Activated CD4-positive, alpha-beta T cell treated with anti-CD3 and anti-CD28 coated beads, Interleukin-2, amount 50 U/mL, for 48 hours (primary cell): ENCODE results near the gene FLACC1.
"Not testable (repeated sequence)": the region's sequence is repeated elsewhere in the genome, so short reads cannot be mapped to it uniquely, and the experiment has no call there.

Experiments used
- DNase-seq, 2 experiments: peaks; one replicate each; pipeline ENCODE4 v3.0.0-alpha.2; 2020

The FLACC1 gene

DNA sequence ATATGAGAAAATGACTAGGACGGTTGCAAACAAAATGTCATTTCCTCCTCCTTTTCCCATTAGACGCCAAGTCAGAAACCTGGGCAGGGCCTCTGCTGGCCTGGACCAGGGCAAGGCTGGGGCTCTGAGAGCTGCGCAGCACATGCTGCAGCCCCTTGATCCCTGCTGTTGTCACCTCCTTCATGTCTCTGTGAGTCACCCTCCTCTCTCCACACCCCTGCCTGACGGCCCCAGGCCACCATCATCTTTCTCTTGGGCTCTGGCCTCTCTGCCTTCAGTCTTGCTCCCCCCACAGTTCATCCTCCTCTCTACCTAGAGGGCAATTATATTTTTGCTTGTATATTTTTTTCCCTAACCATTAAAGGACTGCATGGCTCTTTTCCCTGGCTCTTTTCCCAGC, 10.0 kb downstream of the FLACC1 start:
- no peak for DNase-seq

DNA sequence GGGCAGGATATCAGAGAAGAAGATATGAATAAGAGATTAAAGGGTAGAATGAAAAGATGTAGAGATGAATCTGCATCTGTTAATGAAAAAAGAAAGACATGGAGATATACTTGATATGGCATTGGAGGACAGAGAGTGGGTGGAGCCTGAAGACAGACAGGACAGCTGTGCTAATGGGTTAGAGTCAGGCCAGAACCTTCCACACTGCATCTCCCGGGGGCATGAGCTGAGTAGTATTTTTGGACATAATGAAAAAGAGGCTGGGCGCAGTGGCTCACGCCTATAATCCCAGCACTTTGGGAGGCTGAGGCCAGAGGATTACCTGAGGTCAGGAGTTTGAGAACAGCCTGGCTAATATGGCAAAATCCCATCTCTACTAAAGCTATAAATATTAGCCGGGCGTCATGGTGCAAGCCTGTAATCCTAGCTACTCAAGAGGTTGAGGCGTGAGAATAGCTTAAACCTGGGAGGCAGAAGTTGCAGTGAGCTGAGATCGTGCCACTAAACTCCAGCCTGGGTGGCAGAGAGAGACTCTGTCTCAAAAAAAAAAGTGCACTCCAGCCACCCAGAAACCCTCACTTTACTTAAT, 11.4 kb downstream of the FLACC1 start:
- no peak for DNase-seq

DNA sequence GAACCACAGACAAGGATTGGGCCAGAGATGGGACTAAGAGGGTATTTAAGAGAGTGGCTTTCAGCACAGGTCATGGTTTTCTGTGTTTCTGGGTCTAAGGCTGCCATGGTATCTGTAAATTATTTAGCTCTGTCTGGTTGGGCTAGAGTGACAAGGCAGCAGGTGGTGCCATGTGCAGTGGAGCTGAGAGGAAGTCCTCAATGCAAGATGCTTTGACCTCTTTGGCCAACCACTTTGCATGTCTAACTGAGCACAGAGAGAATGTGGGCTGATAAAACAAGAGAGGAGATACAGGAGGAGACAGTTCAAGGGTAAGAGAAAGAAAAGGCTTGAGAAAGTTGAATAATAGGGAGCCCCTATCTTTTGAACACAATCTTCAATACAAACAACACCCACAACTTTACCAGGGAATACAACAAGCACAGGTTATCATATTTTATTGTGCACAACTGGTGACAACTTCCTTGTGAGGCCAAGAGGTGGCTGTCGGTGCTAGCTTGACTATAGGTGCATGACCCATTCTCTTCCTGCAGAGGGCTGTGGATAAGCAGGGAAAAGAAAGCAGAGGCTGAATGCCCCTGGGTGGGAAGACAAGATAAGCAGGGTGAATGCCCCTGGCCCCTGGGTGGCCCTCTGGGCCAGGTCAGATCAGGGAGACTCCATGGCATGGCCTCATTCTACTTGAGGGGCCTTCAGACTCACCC, 12.3 kb downstream of the FLACC1 start:
- no peak for DNase-seq

DNA sequence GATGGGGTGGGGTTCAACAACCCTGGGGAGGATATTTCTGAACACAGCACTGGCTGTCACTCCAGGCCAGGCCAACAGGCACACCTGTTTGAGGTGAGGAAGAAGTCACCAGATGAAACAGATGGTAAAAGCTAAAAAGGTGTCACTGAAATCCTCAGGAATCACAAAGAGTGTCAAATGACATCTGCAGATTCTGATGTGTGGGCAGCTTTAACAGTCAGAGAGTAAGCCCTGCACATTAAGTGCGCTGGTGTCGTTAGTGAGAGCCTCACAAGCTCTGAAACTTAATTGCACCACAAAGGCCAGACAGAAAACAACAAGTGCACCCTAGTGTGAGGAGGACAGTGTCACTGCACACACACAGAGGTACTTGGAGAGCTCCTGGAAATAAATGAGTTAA, 13.6 kb downstream of the FLACC1 start:
- DNase-seq = no peak

DNA sequence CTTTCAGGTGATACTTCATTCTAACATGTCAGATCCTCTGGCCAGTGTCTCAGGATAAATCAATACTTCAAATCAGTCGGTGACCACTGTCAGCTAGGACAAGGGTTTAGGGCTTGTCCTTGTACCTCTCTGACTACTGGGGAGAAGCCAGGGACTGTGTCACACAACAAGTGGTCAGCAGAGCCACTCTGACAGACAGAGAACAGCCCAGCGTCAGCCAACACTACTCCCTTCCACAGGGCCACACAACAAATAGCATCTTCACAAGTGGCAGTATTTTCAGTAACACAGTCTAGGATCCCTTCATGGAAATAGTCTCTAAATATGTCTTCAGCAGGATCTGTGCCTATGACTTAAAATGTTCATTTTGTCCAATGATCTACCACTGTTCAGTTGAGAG, 14.2 kb downstream of the FLACC1 start:
- DNase-seq = no peak

DNA sequence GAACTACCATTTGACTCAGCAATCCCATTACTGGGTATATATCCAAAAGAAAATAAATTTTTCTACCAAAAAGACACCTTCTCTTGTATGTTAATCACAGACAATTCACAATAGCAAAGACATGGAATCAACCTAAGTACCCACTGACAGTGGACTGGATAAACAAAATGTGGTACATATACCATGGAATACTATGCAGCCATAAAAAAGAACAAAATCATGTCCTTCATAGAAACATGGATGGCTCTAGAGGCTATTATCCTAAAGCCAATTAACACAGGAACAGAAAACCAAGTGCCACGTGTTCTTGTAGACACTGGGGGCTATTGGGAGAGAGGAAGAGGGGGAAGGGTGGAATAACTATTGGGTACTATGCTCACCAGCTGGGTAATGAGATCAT, 27.7 kb downstream of the FLACC1 start:
- no peak for DNase-seq

DNA sequence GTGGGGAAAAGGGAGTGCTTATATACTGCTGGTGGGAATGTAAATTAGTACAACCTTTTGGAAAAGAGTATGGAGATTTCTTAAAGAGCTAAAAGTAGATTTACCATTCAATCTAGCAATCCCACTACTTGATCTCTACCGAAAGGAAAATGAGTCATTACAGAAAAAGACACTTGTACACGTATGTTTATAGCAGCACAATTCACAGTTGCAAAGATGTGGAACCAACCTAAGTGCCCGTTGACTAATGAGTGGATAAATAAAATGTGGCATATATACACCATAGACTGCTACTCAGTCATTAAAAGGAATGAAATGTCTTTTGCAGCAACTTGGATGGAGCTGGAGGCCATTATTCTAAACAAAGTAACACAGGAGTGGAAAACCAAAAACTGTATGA, 29.5 kb downstream of the FLACC1 start:
- DNase-seq = no peak

DNA sequence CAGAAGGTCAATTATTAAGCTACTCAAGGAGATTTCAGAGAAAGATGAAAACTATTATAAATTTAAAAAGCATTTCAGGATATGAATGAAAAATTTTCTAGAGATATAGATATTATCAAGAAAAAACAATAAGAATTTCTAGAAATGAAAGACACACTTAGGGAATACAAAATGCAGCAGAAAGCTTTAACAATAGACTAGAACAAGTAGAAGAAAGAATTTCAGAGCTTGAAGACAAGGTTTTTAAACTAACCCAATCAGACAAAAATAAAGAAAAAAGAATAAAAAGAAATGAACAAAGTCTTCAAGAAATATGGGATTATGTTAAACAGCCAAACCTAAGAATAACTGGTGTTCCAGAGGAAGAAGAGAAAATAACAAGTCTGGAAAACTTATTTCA, 34.4 kb downstream of the FLACC1 start:
- DNase-seq = no peak

DNA sequence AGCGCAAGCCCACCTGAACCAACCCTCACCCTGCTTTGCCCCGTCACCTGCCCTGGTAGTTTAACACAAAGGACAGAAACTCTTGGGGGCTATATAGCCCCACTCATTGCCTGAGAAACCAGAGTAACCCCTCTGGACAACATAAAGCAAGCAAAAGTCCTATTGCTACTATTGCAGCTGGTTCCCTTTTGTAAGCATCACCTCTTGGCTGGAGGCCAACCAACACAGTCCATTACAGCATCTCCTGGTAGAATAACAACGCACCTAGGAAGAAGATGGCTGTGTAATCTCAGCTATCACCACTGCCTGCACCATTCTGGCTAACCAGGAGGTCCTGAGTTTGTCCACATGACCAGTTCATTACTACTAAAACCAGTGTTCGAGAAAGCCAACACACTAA, 36.4 kb downstream of the FLACC1 start:
- DNase-seq = no peak

DNA sequence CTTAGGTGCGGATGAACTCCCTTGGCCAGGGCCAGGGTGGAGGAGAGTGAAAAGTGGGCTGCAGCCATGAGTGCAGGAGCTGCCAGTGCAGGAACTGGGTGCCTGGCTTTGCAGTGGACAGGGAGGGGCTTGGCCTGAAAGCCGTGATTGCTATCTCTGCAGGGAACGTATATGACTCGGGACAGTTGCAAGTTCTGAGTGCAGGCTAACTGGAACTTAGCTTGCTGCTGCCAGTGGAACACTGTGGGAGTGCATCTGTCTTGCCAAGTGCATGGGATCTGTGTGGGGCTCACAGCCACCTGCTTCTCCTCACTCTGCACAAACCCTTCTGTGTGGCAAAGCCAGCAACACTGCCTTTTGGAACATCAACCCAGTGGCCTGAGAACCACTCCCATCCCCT, 36.9 kb downstream of the FLACC1 start:
- no peak for DNase-seq

DNA sequence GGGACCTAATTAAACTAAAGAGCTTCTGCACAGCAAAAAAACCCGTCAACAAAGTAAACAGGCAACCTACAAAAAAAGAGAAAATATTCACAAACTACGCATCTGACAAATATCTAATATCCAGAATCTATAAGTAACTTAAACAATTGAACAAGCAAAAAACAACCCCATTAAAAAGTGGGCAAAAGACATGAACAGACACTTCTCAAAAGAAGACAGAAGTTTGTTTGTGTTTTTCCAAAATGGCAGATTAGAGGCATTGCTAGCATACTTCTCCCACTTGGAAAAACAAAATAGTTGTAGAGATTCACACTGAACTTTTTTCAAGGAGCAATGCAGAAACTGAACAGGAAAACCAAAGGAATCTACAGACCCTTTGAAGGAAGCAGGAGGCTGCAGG, 37.6 kb downstream of the FLACC1 start:
- no peak for DNase-seq

DNA sequence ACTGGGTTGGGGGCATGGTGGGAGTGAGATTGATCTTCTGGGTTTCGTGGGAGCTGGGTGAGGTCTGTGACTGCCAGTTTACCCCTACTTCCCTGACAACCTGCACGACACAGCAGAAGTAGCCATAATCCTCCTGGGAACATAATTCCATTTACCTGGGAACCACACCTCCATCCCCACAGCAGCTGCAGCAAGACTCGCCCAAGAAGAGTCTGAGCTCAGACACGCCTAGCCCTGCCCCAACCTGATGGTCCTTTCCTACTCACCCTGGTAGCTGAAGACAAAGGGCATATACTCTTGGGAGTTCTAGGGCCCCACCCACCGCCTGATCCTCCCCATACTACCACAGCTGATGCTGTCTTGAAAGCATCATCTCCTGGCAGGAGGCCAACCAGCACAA, 43.8 kb downstream of the FLACC1 start:
- DNase-seq = no peak

DNA sequence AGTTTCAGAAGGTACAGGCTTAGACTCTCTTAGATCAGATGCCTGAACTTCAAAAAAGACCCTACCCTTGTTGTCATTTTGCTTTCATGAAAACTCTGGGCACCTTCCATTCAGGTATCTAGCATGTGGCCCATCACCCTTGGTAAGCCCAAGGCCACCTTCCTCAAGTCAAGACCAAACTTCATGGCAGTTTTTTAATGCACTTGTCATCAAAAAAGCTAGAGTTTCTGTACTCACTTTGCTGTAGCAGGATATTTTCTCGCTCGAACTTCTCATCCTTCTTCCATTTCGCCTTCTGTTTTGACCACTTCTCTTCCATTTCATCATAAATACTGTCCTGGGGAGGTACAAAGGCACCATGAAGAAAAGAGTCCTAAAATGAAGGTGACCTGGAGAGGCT, 48.2 kb downstream of the FLACC1 start:
- DNase-seq = no peak

DNA sequence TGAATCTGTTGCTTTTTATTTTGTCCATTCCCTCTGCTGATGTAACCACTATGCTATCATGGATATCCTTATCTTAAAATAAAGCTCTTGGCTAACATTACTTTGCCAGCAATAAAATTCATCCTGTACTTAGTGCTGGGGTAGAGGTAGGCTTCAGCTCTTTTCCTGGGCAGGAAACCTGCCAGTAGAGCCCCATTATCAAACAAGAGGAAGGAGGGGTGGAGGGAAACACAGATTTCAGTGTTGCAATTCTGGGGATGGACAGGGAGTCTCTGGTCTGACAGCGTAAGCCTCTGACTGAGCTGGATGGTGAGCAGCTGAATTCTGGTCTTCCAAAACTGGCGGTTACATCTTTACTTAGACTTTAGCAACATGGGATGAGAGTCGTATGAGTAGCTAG, 49.3 kb downstream of the FLACC1 start:
- DNase-seq = no peak

DNA sequence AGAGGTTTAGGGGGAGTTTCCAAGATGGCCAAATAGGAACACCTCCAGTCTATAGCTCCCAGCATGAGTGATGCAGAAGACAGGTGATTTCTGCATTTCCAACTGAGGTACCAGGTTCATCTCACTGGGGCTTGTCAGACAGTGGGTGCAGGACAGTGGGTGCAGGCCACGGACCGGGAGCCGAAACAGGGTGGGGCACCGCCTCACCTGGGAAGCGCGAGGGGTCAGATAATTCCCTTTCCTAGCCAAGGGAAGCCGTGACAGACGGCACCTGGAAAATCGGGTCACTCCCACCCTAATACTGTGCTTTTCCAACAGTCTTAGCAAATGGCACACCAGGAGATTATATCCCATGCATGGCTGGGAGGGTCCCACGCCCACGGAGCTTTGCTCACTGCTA, 57.2 kb downstream of the FLACC1 start:
- not testable (repeated sequence) for DNase-seq

DNA sequence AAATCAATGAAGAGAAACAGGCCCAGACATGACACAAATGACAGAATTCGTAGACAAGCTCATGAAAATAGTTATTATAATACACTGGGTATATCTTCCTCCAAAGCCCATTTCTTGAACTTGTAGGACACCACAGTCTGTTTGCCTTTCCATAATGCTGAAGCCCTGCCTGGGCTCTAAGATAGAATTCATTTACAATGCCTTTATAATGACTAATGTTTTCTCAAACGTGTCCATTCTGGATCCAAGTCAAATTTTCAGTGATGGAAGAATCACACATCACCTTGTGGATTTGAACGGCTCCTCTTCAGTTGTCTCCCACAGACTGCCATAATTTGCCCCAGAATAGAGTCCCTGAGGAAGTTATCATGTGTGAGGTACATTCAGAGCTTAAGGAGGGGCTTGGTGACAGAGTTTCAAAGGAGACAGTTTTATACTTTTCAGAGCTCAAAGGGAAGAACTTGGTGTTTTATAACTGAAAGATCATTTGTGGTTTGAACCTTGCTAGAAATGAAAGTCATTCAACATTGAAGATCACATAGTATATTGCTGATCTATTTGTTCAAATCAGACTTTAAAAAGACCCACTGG, 58.6 kb downstream of the FLACC1 start:
- DNase-seq = no peak

DNA sequence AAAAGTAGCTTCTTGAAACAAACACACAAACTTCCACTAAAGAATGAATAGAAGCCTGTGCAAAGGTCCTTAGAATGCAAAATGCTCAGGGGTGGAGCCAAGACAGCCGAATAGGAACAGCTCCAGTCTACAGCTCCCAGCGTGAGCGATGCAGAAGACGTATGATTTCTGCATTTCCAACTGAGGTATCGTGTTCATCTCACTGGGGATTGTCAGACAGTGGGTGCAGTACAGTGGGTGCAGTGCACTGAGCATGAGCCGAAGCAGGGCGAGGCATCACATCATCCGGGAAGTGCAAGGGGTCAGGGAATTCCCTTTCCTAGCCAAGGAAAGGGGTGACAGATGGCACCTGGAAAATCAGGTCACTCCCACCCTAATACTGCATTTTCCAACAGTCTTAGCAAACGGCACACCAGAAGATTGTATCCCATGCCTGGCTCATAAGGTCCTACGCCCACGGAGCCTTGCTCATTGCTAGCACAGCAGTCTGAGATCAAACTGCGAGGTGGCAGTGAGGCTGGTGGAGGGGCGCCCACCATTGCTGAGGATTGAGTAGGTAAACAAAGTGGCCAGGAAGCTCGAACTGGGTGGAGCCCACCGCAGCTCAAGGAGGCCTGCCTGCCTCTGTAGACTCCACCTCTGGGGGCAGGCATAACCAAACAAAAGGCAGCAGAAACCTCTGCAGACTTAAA, 66.5 kb downstream of the FLACC1 start:
- DNase-seq = not testable (repeated sequence)

DNA sequence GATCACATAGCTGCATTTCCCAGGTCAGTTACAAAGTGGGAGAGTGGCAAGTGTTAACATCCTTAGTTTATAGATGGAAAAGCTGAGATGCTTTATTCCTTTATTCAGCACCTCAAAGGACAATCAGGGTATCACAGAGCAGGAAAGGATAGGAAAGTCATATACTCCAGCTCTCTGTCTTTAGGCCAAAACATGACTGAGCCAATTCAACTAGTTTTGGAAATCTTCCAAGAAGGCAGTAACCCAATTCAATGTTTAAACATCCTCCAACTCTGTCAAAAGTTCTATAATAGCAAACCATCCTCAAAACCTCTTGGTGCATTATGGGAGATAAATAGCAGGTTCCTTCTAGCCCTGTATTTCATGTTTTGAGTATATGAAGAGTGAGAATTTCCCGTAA, 71.6 kb downstream of the FLACC1 start:
- DNase-seq = no peak

DNA sequence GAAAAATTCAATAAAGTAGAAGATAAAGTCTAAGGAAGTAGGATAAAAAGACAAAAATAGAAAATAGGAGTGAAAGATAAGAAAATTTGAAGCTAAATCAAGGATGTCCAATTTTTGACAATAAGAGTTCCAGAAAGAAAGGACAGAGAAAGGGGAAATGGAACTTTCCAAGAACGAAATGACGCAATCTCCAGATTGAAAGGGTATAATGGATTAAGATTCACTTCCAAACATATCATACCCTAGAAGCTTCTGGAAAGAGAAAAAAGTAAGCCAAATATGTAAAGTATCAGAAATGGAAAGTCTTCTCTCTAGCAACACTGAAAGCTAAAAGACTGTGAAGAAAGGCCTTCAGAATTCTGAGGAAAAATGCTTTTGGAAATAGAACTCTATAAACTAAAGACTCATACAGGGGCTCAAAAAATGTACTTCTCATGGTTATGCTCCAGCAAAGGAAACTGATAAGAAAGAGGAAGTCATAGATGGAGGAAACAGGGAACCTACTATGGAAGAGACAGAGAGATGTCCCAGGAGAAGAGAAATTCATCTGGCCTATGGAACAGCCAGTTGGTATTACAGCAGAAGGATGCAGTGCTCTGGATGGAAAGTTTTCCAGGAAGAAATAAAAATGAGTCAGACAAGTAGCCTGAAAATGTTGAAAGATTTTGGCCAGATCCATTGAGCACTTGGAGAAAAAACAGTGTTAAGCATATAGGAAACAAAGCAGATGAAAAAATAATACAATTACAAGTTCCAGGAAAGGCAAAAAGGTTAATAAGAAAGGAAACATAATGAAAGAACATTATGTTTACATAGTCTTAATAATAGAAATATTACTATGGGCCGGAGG, 76.7 kb downstream of the FLACC1 start:
- no peak for DNase-seq

DNA sequence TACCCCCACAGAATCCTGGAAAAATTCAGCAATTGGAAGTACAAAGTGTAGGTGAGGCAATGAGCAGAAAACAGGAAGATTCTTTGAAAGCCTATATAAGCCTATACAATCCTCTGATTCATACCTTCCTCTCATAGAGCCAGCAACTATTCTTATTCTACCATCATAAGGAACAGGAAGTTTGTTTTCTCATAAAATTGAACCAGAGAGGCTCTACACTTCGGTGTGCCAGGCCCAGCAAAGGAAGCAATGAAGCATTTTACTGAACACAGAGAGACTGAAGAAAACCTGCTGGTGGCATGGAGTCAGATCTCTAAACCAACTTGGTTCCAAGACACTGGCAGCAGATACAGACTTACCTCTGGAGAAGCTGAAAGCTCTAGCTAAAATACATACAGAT, 78.1 kb downstream of the FLACC1 start:
- DNase-seq = no peak

DNA sequence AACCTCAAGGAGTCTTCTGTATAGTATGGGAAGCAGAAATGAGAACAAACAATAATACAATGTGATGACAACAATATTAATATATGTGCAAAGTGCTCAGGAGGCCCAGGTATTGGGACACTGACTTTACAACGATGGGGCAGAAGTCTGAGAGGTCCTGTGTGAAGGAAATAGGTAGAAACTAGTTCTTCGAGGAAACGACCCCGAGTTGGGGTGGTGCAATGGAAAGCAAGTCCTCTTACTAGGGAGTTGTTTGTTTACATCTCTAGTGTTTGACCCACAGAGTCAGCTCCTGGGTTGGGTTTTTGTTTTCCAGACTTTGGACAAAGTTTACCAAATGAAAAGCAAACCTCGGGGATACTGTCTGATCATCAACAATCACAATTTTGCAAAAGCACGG, 80.6 kb downstream of the FLACC1 start:
- no peak for DNase-seq

DNA sequence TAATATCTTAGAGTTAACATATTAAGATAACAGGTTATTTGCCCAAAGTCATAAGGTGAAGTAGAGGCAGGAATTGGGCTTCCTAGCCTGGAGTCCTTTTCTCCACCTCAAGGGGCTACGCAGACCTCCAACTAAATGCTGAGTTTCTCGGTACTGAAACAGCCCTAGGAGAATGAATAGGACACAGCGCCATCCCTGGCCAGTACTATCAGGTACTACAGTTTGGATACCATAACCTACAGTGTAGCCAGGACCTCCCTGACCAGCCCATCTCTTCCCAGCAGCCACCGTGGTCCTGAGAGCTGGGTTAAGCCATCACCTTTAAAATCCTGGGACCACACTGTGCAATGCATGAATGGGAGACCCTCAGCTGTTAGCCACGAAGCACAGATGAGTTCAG, 81.2 kb downstream of the FLACC1 start:
- DNase-seq = no peak

DNA sequence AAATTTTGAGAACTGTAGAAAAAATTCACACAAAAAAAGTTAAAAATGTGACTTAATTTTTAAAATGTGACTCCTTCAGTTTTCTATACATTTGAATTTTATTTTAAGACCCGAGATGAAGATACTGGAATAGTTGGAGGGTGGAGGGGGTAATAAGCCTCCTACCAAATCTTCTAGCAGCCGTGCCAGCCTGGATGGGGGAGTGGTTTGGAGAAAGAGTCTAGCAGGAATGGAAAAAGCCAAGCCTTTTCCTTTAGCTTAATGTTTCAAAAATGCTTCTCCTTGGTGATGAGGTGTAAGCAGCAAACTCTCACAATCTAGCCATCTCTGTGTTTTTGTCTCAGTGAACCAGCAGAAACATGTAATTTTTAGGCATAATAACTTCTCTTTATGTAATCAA, 82.1 kb downstream of the FLACC1 start:
- no peak for DNase-seq
